GM12892 (cell line): ENCODE data around the gene FSIP1.

ENCODE experiments used
- POLR2A ChIP-seq: IDR thresholded peaks from 2 replicates; pipeline ENCODE4 v1.6.1; 2011; ENCODE audit warnings: low read depth, low read length, control low read depth
- TAF1 ChIP-seq: IDR thresholded peaks from 2 replicates; pipeline ENCODE4 v1.6.1; 2011; ENCODE audit warnings: low read depth, mild to moderate bottlenecking, control low read depth, low read length, borderline replicate concordance

DNA sequence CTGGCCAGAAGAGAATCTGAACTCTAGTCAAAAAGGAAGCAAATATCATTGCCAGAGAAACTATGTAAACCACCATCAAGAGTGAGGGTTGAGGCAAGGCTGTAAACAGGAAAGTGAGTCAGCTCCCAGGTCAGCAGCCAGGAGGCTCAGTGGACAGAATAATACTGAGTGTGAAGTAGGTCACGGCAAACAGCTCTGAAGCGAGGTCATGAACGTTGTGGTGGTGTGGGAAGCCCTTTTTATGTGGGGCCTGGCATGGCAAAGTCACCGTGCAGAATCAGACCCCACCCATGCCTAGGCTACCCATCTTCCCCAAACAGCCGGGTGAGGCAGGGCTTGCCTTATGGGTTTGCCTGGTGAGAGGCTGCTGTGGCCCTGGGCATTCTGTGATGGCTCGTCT is 157.8 kb downstream of the FSIP1 start:
- TF ChIP-seq TAF1 (no peak), POLR2A (no peak)
